Activated CD4-positive, alpha-beta T cell treated with anti-CD3 and anti-CD28 coated beads, Interleukin-2, amount 50 U/mL, for 16 hours (primary cell): Measurements from ENCODE around the gene ATP2A3.

Source experiments
- DNase-seq: peaks from one replicate; pipeline ENCODE4 v3.0.0-alpha.2; 2020

The ATP2A3 gene

DNA sequence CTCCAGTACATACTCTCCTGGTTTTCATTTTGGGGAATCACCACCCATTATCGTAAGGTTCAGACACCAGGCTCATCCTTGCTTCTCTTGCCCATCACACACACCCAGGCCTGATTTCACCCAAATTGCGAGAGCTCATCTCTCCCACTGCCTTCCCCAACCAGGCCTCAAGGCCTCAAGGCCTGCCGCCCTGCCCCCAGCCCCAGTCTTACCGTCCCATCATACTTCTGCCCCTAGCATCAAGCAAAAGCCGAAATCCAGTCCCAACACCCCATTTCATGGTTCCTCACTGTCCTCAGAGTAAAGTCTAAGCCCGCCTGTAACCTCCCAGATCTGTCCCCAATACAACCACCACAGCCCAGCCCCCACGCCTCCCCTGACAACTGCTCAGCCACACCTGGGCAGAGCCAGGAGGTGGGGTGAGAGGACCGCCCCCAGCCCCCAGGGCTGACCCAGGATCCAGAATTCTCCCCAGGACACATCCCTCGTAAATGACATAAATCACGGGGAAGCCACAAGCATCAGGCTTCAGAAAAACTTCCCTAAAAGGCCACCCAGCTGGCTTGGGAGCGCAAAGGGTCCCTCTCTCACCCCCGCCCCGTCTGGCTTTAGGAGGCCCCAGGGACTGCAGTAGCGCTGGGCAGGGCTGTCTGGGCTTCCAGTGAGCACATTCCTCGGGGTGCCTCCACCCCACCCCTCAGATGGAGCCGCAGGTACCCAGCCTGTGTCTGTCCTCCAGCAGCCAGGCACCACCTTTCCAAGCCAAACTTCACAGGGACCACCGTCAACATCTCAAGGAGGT lies 38.4 kb downstream of the ATP2A3 start:
- no peak for DNase-seq

DNA sequence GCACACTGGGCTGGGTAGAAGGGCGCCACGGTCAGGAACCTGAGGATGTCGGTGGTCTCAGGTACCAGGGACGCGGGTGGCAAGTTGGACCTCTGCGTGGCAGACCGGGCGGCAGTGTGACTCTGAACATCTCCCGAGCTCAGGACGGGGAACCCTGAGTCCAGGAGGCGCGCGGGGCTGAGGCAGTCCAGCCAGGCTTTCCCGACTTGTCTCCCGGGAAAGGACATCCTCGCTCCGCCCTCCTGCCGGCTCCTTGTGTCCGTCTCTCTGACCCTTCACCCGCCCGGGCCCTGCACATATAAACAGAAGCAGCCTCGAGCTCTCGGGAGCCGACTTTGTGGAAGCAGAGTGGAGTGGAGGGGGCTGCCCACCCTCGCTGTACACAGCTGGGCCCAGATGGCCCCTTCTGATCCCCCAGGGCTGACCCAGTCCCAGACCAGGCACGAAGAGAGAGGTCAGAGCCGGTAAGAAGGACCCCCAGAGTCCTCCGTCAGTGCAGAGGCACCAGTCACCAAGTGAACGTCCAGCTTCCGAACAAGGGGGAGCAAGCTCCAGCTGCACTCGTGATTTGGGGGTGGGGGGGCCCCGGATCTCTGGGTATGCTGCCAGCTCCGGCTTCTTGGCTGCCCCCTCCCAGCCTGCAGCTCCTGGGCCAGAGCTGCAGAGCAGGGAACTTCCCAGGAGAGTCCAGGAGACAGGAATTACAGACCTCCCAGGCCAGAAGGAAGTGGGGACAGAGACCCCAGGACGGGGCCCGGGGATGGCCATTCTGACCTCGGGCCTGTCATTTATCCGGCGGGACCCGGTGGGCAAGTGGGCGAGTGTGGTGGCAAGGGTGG lies 39.5 kb downstream of the ATP2A3 start:
- DNase-seq: no peak

DNA sequence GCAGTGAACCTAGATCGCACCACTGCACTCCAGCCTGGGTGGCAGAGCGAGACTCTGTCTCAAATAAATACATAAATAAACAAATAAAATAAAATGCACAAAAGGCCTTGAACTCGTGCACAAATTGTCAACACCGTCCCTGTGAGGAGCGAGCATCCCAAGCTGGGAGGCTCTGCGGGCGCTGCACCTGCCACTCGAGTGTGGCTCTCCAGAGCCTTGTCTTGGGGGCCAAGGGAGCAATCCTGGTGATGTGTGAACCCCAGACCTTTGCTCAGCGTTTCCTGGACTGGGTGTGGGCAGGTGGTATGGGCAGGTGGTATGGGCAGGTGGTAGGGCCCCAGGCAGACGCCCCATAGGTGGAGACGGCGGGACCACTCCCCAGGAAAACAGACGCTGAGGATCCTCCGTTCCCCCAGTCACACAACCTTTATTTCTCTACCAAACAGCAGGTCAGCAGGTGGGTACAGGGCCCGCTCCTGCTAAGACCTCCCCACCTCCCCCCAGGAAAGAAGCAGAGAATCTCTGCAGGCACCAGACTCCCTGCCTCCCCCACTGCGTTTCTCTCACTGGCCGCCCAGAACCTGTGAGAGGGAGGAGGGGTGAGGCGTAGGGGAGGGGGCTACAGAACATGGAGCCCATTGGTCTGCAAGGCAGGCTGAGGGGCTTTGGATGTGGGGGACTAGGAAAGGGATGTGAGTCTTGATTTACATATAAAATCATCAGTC lies 40.6 kb downstream of the ATP2A3 start:
- DNase-seq: no peak

DNA sequence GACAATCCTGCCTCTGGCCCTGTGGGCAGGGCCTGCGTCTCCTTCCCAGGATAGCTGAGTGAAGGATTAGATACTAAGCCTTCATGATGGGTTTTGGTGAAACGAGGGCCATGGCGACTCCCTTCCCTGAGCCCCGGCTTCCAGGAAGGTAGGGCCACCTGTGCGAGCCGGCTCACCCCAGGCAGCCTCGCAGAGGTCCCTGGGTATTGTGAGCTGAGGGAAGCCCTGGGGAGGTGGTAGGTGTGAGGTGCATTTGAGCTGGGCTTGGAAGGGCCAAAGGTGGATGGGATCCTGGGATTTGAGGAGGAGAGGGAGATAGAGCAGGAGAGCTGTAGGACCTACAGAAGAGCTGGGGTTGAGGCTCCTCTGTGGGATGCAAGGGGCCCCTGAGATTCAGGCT lies 41.5 kb downstream of the ATP2A3 start:
- no peak for DNase-seq

DNA sequence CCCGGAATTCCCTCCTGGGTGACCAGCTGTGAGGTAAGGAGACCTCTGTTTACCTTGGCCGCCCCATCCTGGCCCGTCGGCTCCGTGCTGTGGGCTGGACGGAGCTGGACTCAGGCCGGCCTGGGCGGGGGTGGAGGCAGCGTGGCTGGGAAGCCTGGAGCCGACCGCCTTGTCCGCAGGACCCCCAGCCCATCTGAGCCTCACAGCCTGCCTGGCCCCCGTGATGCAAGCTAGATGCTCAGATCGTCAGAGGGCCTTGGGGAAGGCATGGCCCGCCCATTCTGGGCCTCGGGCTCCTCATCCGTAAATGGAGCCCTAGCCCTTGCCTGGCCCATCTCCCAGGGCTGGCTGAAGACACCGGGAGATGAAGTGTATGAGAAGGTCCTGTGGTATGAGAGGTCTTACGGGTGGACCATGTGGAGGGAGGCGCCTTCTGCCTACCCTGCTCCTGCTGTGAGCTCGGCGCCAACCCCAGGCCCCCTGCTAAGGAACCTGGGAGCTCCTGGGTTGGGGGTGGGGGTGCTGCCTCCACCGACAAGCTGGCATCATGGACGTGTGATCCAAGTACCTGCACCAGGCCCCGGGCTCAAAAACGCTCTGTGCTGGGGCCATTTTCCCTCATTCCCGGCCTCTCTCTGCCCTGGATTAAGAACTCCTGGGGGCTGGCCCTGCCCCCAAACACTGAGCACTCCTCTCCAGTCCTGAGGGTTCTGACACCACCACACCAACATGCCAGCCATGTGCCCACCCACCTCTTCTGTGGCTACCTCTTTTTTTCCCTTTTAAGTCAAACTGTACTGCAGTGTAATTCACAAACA lies 42.5 kb downstream of the ATP2A3 start:
- no peak for DNase-seq

DNA sequence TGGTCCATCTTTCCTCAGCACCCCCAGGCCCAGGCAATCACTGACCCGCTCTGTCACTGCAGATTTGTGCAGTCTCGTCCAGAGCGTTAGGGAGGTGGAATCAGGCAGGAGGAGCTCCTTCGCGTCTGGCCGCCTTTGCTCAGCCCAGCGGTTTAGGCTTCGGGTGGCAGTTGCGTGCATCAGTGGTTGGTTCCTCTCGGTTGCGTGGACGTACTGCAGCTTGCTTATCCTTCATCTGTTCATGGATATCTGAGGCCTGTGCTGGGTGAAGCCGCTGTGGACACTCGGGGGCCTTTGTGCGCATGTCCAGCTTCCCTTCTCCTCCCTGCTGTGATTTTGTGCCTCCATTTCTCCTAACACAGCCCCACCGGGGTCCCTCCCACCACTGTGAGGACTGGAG lies 43.2 kb downstream of the ATP2A3 start:
- DNase-seq: no peak

DNA sequence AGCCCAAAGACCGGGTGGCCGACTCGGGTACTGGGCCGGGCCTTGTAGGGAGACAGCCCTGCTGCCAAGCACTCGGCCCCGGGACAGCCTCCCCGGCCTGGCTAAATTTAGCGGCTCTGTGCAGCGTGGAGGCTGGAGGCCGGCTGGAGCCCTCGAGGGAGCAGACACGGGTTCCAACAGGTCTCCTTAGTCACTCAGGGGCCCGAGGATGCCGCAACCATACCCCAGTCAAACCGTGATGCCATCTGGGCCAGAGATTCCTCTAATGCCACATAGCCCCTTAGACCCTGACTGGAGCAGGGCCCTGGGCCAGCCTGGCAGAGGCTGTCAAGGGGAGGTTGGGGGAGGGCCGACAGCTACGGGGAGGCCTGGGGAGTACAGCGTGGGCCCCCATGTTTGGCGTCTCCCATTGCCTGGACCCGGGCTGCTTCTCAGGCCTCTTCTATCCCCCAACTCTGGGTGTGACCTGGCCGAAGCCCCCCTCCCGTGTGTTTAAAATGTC lies 45.1 kb downstream of the ATP2A3 start:
- DNase-seq: no peak

DNA sequence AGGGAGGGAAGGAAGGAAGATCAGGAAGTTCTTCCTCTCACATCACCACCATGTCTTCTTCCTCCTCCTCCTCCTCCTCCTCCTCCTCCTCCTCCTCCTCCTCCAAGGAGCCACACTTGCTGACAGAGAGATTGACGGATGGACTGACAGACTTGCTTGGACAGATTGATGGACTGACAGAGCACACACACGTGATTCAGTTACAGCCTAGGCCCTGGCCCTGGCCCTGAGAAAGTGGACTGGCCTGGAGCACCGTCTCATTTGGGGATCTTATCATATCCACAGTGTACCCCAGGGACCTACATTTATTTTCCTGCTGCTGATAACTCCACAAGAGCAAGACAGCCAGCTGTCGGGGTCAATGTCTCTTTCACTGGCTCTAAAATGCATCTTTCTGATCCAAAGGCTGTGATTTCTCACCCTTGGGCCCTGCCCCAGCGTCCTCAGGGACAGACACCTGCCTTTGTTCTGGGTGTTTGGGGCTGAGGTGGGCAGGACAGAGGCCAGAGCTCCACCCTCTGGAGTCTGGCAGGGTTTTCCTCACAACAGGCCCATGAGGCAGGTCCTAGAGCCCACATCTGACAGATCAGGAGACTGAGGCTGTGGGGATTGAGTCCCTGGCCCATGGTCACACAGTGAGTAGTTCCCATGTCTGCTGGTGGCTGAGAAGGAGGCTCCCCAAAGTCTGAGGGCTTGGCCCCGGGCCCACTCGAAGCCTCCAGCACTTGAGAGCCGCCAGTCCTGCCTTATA lies 45.7 kb downstream of the ATP2A3 start:
- no peak for DNase-seq

DNA sequence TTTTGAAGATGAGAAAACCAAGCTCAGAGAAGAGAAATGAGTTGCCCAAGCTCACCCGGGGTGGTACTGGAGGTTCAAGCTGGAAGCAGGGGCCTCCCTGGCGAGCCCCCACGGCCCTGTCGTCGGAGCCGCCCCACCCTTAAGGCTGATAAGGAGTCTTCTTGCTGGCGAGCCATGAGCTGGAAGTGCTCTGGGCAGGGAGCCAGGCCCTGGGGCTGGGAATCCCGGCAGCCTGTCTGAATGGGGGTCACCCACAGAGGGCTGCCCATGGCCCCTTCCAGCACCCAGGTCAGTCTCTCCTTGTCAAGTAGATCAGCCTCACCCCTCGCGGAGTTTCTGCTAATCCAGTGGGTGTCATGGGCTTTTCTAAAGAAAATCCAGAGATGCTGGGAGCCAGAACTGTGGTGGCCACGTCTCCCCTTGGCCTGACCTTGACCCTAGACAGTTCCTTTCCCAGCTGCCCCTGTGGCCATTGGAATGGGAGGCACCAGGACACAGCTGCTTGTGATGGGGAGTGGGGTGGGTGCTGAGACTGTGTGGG lies 46.8 kb downstream of the ATP2A3 start:
- no peak for DNase-seq

DNA sequence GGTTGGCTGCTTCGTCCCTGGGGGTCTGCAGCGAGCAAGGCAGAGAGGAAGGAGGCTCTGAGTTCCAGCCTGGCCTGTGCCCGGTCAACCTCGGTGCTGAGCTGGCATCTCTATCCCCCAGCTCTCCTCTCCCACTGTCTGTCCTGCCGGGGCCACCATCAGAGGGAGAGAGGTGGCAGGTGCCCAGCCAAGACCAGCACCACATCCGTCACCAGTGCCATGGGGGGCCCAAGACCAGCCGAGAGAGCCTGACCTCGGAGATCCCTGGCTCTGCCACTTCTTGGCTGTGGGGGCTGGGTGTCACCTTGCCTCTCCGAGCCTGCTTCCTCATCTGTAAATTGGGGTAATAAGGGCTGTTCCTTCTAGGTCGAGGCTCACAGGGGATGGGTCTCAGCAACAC lies 47.4 kb downstream of the ATP2A3 start:
- no peak for DNase-seq

DNA sequence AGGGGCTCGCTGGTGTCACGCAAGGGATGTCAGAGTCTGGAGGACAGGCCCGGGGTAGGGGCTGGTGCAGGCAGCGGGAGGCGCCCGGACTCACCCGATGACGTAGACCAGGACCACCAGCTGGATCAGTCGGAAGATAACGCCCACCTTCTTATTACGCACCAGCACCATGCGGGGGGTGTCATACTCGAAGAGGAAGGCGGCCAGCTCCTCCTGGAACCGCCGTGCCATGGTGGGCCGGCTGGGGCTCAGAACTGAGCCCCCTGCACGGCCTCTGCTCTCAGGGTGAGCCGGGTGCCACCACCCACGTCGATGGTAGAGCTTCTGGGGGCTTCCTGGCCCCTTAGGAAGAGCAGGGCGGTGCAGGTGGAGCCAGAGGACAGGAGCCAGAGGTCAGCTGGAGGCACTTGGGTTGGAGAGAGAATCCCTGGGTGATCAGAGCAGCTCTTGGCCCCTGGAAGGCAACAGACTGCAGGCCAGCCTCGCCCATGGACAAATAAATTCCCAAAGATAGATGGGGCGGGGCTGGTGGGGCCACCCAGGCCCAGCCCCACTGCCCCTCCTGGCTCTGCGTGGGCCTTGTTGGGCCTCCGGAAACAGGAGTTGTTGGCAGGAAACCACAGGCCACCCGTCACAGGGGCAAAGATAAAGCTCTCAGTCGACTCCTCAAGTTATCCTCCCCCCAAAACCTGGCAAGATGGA lies 48.1 kb downstream of the ATP2A3 start, which contains the start of gene P2RX1:
TSS of gene P2RX1 (minus strand) at position 471 of the 702 bp plus-strand sequence. CDS start at position 231, 240 bp downstream.
- peak; percentile 54 for DNase-seq

DNA sequence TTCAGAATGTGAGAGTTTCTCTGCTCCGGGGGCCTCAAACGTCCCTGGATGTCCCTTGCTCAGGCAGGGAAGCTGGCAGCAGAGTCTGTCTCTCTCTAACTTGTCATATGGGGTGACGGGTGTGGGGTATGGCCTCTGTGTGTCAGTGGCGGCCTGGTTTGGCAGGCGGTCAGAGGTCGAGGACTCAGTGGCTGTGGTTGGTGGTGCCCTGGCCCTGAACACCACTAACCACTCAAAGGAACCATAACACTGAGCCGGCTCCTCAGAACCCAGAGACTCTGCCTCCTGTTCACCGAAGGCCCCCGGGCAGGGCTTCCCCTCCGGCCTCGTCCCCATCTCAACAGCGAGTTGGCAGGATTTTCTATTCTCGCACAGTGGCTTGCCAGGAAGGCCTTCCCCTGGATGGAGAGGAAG lies 48.6 kb downstream of the ATP2A3 start:
- DNase-seq: no peak

DNA sequence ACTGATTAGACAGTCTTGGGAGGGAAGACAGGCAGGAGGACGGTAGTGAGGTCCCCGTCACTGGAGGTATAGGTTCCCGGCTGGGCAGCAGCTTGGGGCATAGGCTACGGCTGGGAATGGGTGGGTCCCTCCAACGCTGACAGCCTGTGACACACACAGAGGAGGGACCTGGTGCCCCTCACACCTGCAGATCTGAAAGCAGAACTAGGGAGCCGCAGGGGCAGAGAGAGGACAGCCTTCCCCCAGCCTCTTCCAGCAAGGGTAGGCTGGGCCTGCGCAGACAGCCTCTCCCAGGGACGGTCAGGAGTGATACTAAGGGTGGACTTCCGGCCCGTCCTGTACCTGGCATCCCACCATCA lies 49.9 kb downstream of the ATP2A3 start:
- no peak for DNase-seq

DNA sequence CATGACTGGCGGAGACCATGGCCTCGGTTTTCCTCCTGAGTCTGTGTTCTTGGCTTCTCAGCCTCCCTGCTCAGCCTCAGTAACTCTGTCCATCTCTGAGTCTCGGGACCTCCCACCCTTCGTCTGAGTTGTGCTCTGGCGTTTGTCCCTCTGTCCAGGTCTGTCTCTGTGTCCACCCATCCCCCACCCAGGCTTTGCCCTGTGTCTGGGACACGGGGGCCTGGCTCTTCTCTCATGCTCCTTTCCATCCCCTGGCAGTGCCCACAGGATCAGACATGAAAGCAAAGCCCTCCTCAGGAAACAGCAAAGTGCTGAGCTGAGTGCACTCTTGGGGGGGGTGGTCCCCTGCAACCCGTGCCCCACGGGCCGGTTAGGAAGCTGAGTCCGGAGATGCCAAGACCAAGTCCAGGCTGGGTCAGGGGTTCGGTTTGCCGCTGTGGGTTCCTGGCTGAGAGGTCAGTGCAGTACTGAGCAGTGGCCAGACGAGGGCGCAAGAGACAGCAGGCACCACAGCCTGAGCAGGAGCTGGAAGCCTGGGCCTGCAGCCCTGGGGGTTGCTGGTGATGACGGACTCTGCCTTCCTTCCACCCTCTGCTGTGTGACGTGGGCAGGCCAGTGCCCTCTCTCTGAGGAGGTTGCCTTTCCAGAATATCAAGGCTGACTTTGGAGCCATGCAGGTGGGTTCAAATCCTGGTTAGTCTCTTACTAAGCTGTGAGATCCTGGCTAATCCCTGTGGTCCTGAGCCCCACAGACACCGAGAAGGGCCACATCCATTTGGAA lies 50.5 kb downstream of the ATP2A3 start:
- peak; percentile 84 for DNase-seq

DNA sequence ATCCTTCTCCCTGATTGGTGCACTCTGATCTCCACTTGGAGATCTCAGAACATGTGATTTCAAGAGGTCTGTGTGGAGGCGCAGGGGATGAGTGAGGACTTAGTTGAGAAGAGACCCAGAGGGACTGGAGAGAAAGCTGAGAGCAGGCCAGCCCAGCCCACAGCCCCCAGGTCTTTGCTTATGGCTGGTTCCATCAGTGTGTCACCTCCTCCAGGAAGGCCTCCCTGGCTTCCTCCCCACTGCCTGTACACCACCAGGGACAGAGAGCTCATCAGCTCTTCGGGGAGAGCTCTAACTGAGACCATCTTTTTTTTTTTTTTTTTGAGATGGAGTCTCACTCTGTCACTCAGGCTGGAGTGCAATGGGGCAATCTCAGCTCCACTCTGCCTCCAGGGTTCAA lies 51.4 kb downstream of the ATP2A3 start:
- no peak for DNase-seq

DNA sequence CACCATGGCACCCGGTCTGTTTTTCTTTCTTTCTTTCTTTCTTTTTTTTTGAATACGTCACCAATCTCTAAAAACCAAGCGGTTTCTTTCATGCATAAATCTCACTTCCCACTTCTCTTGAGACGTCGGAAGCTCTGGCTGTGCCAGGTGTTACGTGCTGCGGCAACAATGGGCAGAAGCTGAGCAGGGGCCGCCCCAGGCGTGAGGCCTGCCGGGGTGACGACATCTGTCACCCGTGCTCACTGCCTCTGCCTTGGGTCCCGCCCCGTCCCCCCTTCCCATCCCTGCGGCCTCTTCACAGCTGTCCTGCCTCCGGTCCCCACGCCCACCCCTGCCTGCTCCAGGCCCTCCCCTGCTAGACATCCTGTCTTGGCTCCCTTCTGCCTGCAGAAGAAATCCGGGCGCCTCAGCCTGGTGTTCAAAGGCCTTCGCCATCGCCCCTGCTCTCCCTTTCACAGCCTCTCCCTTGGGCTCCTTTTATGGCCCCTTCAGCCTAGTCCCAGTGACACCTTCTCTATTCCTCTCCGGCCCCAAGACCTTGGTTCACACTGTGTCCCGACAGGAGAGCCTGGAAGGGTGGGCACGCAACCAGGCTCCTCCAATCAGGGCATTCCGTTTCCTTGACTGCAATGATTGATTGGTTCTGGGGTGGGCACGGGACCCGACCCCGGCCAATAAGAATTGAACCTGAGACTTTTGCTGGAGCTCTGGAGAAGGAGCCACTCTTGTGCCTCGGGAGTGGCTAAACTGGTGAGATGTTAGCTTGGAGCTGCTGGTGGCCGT lies 52.8 kb downstream of the ATP2A3 start:
- peak; percentile 69 for DNase-seq

DNA sequence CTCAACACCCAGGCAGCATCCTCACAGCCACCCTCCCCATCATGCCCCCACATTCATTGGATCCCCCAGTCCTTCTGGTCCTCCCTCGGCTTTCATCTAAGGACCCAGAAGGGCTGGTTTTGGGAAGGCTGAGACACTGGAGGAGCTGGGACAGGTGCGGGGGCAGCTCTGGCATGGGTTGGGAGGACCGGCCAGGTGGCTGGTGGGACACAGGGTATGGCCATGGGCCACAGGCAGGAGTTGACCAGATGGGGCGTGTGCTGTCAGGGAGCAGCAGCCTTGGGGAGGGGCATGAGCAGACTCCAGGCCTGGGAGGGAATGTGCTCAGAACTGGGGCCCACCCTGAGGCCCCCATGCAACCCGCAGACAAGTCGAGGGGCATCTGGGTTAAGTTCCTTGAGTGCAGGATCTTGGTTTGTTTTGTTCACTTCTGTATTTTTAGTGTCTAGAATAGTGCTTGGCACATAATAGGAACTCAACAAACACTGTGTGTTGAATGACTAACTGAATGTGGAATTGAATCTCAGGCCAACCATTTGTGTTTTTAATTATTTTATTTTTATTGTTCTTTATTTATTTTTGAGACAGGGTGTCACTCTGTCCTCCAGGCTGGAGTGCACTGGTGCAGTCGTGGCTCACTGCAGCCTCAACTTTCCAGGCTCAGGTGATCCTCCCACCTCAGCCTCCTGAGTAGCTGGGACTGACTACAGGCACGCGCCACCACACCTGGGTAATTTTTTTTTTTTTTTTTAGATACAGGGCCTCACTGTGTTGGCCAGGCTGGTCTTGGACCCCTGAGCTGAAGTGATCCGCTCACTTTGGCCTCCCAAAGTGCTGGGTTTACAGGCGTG lies 53.6 kb downstream of the ATP2A3 start:
- DNase-seq: no peak

DNA sequence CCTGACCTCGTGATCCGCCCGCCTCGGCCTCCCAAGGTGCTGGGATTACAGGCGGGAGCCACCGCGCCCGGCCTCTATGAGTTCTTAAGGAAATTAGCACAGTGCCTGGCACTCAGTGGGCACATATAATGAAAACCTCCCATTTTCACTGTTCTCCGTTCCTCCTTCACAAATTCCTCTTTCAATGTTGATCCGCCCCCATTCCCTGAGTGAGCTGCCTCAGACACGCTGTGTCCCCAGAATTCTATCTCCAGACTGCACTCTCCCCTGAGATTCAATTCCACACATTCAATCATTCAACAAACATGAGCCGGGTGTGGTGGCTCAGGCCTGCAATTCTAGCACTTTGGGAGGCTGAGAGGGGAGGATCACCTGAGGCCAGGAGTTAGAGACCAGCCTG lies 55.0 kb downstream of the ATP2A3 start:
- DNase-seq: no peak
